Measurements from ENCODE around the gene NOTCH1.

NOTCH1 gene

DNA sequence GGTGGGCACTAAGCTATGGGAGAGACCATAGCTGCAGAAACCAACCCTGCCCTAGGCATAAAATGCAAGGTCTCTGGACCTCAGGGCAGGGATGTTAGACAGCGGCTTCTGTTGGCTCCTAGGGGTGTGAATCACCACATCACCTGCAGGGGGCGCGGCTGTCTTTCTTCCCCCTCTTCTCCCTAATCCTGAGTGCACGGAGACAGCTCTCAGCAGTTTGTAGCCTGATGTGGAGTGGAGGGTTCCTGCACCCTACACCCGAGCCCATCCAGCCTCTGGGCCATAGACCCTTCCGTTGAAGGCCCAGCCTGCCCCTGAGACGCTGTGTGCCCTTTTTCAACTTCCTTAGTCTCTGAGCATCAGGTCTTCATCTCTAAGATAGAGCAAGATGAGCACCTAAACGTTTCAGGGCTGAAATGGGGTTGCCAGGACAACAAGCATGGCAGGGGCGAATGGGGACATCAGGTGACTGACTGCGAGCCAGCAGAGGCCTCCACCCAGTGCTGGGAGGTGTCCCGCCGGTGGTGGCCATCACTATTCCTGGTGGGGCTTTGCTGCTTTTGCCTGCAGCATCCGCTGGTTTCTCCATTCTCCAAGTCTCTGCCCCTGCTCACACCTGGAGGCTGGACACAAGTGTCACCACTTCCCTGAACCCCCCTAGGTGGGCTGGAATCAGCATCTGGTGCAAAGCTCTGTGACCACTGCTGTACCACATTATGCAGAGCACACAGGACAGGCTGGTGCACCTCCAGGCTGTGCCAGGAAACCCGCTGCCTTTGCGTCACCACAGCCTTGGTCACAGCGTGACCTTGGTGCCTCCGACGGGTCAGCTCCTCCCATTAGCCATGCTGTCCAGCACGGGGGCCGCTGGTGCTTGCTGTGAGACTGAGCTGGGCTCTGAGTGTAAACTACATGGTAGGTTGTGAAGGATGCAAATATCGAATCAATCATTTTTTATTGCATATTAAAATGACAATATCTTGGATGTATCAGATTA is 60.5 kb downstream of the NOTCH1 start:
- DNase-seq (ENCODE audit: low read depth in 2 of 2): peak; percentile 76 to 82

- DNase-seq (ENCODE audit: low read depth in 2 of 2): no peak
Observed at GRCh38 chr9:136484153-136485048, 61.4 kb downstream of the NOTCH1 start.

DNA sequence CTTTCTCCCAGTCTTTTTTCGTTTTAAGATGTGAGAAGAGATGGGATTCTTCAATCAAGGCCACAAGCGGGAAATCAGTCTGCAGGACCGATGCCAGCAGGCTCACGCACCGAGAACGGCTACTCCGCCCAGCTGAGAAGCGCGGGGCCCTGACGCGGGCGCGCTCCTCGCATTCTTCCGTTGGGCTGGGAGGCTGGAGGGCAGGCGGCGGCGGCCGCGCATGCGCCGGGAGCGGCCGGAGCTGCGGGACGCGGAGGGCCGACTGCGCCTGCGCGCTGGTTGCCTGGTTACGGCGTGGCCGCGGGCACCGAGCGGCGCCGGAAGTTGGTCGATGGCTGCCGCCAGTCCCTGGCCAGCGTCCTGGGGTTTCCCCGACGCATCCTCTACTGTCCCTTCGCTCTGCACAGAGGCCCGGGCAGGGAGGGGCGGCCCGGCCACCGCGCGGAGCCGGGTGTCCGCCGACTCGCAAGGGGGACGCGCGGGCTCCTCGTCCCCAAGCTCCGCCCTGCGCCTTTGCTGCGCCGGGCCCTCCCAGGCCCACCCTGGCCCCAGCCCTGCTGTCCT is 62.2 kb downstream of the NOTCH1 start:
- peak; percentile 94 to 95 for DNase-seq (ENCODE audit: low read depth in 2 of 2)

DNA sequence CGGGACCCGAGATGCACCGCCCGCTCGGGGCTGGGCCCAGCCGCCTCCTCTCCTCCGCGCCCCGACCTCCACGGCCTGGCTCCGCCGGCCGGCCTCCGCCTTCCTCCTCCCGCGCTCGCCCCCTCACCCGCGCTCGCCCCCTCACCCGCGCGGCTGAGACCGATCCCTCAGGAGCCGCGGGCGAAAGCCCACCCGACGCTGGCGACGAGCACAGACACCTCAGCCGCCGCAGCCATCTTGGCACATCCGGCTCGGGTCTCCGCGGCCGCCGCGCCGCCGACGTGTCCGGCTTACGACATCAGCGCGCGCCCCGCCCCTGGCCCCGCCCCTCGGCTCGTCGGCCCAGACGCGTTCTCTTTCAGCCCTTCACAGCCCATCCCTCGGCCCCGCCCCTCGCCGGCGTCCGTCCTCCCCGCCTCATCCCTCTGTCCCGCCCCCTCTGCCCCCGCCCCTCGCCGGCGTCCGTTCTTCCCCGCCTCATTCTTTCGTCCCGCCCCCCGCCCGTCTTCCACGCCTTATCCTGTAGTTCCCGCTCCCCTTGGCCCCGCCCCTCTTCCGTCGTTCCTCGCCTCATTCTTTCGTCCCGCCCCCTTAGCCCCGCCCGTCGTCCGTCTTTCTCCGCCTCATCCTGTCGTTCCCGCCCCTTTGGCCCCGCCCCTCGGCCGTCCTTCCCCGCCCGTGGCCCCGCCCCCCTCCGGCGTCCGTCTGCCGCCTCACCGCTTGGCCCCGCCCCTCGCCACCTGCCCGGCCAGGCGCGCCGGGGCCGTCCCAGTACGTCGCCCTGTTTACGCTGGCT is 62.9 kb downstream of the NOTCH1 start, which contains the start of gene SEC16A:
SEC16A (minus strand) TSS at position 248 of the 796 bp plus-strand sequence. CDS start 5,425 bp downstream, outside the sequence.
- DNase-seq (ENCODE audit: low read depth in 2 of 2): peak; percentile 100

DNA sequence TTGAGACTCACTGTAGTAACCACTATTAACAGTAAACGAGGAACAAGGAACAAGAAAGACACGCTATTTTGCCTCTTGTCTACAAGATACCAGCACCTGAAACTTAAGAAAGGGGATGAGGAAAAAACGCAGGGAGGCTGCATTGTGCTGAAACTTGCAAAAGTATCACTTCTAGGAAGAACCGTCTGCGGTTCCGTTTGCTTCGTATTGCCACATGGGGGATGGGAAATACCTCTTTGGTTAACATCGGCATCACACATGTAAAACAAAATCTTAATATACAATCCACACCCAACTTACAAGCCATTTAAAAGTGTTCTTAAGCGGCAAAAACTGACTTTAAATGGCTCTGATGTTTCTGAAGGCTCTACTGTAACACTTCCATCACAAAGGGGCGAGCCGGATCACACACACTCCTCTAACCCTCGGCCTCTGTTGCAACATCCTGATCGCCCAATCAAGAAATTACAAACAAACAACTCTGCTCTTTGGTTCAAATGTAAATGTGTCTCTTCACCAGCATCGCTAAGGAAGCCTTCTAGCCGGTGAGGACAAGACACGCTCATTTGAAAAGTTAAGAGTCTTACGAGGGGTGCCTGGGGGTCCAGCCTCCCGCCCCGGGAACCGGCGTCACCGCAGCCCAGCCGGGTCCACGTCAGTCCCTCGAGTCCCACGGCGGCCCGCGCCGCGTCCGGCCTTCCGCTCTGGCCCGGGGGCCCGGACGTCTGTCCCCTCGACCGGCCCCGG is 63.6 kb downstream of the NOTCH1 start:
- no peak for DNase-seq (ENCODE audit: low read depth in 2 of 2)

- no peak for DNase-seq (ENCODE audit: low read depth in 2 of 2)
Observed at GRCh38 chr9:136481558-136481957, 64.3 kb downstream of the NOTCH1 start.

DNA sequence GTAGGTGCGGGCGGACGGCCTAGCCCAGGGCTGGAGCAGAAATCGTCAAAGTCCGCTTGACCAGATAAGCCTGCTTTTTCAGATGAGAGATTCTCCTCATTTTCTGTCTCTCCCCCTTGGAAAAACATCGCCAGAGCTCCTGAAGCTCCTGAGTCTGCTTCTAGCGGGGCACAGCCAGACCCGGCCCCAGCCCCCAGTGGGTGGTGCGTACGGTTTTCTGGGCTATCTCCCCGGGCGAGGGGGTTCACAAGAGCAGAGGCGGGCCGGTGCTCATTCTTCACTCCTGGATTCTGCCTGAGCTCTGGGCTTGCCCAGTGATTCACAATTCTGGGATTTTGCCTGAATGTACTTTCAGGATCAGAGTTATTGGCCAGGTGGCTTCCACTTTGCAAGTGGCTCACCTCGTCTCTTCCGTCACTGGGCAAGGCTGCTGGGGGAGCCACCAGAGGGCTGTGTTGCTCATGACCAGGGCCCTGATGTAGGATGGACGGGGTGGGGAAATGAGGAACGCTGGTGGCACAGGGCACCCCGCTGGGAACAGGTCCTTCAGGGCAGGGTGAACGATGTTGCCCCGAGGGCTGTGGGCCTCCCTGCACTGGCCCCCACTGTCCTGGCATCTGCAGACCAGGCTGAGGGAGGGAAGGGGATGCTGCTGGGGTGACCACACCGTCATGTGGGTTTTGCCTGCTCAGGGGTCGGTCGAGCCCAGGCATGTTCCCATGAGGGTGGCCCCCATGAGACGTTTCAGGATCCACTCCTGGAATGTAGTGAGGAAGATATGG is 69.3 kb downstream of the NOTCH1 start:
- no peak for DNase-seq (ENCODE audit: low read depth in 2 of 2)

- DNase-seq (ENCODE audit: low read depth in 2 of 2): no peak
Observed at GRCh38 chr9:136474974-136475865, 70.6 kb downstream of the NOTCH1 start.

- DNase-seq (ENCODE audit: low read depth in 2 of 2): no peak
Observed at GRCh38 chr9:136474021-136474640, 71.7 kb downstream of the NOTCH1 start.

GRCh38 chr9:136473354-136473721 is 72.5 kb downstream of the NOTCH1 start:
- no peak for DNase-seq (ENCODE audit: low read depth in 2 of 2)

DNA sequence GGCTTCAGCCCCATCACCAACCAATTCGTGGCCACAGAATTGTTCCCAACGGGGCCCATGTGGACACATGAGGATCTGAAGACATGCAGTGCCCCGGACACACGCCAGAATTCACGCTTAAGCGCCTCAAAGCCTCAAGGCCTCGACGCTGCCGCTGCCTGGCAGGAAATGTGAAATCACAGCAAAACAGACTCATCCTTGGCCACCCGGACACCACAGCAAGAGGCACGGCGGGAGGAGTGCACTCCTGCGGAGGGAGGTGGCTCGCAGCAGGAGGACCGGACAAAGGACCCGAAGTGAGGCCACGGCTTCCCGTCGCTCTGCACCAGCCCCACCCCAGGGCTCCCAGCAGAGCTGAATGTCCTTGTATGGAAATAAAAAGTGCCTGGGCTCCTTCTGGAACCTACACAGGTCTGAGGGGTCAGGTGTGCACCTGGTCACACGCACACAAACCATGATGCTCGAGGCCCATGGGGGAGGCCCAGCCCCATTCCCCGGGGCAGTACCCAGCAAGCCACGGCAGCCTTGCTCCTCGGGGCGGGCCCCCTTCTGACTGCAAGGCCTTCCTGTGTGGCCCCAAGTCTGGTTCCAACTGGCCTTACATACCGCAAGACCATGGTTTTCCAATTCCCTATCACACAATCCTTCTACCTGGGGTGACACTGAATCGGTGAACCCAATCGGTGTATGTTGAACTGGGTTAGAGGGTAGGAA is 73.1 kb downstream of the NOTCH1 start:
- no peak for DNase-seq (ENCODE audit: low read depth in 2 of 2)

GRCh38 chr9:136471802-136472487 is 73.9 kb downstream of the NOTCH1 start:
- no peak for DNase-seq (ENCODE audit: low read depth in 2 of 2)

- no peak for DNase-seq (ENCODE audit: low read depth in 2 of 2)
Observed at GRCh38 chr9:136470792-136471469, 74.9 kb downstream of the NOTCH1 start.

- DNase-seq (ENCODE audit: low read depth in 2 of 2): no peak
Observed at GRCh38 chr9:136470356-136470755, 75.5 kb downstream of the NOTCH1 start.

- DNase-seq (ENCODE audit: low read depth in 2 of 2): no peak
Observed at GRCh38 chr9:136467766-136468165, 78.1 kb downstream of the NOTCH1 start.

DNA sequence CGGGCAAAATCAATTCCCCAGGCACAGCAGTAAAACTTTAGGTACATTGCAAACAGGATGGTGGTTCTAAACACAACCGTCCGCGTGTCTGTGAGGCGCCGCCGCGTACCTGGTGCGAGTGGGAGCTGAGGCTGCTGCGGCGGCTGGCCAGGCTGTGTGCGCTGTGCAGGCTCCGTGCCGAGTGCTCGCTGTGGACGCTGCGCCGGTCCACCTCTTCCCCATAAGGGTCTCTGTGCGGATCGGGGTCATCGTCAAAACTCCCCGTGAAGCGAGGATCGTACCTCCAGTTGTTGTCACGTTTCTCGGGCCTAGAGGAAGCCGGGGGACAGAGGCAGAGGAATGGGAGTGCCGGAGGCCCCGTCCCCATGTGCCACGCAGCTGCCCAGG is 79.7 kb downstream of the NOTCH1 start:
- no peak for DNase-seq (ENCODE audit: low read depth in 2 of 2)

Measured in stimulated activated CD4-positive, alpha-beta T cell treated with anti-CD3 and anti-CD28 coated beads, Interleukin-4, amount 100 ng/mL, for 48 hours (primary cell).